HG03442 (cell line): ENCODE measurements around the gene VPS51.

Experiments used
- ATAC-seq: cut with Tn5 transposase; IDR thresholded peaks from one replicate; pipeline ENCODE4 v1.9.1; 2021; ENCODE audit warnings: mild to moderate bottlenecking, moderate library complexity; ENCODE audit not compliant: unreplicated experiment

VPS51 gene

DNA sequence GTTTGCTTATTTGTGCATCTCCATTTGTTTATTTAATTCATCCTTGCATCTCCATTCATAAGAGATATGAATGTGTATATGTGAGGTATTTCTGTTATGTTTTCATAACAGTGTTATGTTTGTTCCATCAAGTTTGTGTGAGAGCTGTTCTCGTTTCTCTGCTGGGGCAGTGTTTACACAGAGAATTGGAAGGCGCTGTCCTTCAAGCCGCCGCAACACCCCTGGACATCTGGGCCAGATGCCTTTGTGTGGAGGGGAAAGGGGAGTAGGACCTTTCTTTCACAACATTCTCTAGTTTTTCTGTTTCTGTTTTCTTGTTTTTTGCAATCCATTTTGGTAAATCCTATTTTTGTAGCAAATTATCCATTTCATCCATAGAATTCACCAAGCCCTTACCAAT is 8.6 kb downstream of the VPS51 start:
- no peak for ATAC-seq

DNA sequence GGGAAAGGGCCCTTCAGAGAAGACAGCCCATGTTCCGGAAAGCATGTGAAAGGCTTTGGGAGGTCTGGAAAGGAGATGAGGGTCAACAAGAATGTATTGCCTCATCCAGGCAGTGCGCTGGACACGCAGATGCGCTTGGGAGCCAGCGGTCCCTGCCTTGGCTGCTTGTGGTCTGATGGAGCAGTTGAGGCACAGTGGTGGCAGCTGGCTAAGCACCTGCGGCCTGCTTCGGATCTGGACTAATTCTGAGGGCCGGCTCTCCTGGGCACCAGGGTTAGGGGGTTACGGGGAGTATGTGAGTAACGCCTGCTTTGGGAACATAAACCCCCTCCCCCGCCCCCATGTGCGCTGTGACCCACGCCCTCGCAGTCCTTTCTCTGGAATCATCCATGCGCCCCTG is 11.1 kb downstream of the VPS51 start:
- no peak for ATAC-seq

DNA sequence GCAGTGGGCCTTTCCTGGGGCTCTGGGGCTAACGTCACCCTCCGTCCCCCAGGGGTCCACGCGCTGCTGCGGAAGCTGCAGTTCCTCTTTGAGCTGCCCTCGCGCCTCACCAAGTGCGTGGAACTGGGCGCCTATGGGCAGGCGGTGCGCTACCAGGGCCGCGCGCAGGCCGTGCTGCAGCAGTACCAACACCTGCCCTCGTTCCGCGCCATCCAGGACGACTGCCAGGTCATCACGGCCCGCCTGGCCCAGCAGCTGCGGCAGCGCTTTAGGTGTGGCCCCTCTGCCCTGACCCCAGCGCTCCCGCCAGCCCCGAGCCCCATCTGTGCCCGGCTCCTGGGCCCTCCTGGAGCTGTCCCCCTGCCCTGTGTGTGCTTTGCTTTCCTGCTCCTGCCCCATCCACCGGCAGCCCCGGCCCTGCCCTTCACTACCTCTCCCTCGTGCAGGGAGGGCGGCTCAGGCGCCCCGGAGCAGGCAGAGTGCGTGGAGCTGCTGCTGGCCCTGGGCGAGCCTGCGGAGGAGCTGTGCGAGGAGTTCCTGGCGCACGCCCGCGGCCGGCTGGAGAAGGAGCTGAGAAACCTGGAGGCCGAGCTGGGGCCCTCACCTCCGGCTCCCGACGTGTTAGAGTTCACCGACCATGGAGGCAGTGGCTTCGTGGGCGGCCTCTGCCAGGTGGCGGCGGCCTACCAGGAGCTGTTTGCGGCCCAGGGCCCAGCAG is 11.9 kb downstream of the VPS51 start:
- no peak for ATAC-seq

DNA sequence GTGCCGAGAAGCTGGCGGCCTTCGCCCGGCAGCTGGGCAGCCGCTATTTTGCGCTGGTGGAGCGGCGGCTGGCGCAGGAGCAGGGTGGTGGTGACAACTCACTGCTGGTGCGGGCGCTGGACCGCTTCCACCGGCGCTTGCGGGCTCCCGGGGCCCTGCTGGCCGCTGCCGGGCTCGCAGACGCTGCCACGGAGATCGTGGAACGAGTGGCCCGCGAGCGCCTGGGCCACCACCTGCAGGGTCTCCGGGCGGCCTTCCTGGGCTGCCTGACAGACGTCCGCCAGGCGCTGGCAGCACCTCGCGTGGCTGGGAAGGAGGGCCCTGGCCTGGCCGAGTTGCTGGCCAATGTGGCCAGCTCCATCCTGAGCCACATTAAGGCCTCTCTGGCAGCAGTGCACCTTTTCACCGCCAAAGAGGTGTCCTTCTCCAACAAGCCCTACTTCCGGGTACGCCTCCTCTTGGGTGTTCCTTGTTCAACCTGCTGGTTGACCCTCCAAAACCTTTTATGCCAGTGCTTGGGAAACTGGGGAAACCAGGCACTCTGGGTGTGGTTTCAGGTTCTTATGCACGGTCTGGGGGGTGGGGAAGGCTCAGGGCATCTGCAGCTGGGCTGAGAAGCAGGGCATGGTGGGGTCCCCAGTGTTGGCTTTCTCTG is 12.6 kb downstream of the VPS51 start:
- no peak for ATAC-seq

DNA sequence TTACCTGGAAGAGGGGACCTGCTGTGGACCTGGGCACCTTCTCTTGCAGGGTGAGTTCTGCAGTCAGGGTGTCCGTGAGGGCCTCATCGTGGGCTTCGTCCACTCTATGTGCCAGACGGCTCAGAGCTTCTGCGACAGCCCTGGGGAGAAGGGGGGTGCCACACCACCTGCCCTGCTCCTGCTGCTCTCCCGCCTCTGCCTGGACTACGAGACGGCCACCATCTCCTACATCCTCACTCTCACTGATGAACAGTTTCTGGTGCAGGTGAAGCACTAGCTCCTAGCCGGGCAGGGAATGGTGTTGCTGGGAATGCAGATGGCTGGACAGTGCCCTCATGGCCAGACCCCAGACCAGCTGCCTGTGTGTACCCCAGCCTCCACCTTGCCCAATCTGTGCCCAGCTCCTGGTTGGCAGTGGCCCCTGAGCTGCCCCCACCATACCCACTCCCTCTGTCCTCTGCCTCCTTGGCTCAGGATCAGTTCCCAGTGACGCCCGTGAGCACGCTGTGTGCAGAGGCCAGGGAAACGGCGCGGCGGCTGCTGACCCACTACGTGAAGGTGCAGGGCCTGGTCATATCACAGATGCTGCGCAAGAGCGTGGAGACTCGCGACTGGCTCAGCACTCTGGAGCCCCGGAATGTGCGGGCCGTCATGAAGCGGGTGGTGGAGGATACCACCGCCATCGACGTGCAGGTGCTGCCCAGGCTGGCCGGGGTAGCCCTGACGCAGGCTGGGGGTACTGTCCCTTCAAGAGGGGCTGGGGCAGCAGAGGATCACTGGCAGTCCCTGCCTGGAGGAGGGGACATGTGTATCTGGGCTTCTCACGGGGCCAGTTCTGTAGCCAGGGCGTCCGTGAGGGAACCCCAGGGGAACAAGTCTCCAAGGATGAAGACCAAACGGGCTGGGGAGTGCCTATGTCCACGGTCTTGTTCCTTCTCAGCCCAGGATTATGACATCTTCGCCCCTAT is 13.5 kb downstream of the VPS51 start:
- no peak for ATAC-seq

DNA sequence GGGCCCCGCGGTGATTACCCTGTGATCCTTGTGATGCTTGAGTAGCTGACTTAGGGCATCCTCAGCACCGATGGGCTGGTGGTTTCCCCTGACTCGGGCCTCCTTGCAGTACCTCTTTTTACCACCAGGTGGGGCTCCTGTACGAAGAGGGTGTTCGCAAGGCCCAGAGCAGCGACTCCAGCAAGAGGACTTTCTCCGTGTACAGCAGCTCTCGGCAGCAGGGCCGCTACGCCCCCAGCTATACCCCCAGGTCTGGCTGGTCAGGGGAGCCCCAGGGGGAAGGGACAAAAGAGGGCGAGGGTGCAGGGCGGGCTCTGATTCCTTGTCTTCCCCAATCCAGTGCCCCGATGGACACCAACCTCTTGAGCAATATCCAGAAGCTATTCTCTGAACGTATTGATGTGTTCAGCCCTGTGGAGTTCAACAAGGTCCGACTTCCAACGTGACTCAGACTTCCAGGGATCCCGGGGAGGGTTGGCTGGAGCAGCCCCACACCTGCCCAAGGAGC is 14.4 kb downstream of the VPS51 start:
- ATAC-seq = no peak

DNA sequence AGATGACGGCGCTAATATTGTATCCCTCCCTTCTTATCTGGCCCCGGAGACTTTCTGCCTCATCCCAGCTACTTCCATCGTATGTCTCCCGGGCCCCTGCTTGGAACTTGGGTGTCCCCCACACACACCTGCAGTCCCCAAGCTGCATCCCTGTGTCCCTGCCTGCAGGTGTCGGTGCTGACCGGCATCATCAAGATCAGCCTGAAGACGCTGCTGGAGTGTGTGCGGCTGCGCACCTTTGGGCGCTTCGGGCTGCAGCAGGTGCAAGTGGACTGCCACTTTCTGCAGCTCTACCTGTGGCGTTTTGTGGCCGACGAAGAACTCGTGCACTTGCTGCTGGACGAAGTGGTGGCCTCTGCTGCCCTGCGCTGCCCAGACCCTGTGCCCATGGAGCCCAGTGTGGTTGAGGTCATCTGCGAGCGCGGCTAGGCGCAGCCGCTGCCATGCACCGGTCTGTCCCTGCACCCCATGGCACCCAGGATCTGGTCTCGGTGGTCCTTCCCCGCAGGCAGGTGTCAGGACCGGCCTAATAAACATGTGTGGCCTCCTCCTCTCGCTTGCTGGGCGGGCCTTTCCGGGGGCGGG is 15.2 kb downstream of the VPS51 start:
- no peak for ATAC-seq

DNA sequence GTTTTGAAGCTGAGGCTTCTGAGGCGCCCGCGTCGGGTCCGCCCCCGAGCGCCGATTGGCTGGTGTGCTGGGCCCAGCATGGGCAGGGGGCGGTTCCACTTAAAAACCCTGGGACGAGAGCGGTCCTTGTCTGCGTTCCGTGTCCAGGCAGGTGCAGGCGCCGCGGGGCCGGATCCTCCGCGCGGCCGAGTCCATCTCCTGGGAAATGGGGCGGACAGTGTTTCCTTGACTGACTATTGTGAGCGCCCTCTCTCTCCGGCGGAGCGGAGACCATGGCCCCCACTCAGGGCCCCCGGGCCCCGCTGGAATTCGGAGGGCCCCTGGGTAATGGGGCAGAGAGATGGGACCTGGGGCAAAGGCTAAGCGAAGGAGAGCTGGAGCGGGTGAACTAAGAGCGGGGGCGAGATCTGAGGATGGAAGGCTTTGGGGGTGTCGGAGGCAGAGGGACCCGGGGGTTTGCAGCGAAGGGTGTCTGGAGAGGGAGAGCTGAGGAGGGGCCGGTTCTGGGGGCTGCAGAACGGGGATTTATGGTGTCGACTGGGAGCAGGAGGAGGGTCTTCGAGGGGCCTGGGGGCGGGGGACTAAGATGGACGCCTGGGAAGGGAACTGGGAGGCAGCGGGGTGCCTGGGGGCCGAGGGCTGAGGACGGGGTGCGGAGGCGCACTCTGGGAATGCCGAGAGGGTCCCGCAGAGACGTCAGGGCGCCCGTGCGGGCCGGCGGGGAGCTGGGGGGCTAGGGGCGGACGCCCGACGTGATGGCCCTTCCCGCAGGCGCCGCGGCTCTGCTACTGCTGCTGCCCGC is 15.9 kb downstream of the VPS51 start, which contains the start of gene TM7SF2:
Gene TM7SF2, plus strand, starts transcription at position 129 of the 802 bp plus-strand sequence. Its CDS starts 144 bp downstream, at position 273.
- peak; percentile 66 for ATAC-seq

DNA sequence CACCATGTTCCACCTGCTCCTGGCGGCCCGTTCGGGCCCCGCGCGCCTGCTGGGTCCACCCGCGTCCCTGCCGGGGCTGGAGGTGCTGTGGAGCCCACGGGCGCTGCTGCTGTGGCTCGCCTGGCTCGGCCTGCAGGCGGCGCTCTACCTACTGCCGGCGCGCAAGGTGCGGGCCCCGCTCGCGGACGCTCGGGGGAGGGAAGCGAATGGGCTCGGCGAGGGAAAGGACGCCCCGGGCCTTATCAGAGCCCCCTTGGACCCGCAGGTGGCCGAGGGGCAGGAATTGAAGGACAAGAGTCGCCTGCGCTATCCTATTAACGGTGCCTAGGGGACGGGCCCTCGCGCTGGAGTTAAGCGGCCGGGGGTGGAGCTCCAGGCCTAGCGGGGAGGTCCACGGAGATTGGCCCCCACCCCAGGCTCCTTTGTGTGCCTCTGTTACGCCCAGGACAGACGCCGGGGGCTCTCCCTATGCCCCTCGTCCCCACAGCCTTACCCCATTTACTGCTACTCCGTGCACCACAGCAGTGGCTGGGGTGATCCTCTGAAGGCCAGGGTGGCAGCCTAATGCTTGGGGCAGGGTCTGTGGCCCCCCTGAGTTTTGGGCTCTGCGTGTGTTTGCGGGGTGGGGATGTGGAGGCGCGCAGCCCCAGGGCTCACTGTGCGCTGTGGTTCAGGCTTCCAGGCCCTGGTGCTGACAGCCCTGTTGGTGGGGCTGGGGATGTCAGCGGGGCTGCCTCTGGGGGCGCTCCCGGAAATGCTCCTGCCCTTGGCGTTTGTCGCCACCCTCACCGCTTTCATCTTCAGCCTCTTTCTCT is 16.7 kb downstream of the VPS51 start:
- ATAC-seq = peak; percentile 29

DNA sequence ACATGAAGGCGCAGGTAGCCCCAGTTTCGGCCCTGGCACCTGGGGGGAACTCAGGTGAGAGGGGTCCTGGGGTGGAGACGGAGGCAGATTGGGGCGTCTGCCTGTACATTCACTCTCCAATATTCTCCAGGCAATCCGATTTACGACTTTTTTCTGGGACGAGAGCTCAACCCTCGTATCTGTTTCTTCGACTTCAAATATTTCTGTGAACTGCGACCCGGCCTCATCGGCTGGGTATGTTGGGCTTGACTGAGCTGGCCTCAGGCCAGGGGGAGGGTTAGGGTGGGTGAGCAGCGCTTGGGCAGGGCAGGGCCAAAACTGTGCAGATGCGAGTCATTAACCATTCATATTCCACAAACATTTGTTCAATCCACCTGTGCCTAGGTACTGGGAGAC is 17.3 kb downstream of the VPS51 start:
- ATAC-seq = no peak

DNA sequence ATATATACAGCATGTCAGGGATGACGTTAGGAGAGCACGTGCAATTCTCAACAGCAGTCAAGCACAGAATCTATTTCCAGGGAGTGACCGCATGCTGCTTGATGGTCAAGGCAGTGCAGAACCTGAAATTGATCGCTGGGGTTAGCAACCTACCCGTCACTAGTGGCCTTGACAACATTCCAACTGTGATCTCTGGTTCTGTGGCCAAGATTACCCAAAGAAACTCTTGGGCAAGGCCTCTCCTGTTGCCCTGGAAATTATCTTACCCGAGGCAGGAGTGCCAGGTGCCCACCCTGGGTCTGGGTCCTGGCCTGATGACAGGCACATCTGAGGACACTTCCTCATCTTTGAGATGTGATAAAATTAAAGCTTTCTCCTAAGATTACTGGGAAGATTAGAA is 17.8 kb downstream of the VPS51 start:
- ATAC-seq = no peak

DNA sequence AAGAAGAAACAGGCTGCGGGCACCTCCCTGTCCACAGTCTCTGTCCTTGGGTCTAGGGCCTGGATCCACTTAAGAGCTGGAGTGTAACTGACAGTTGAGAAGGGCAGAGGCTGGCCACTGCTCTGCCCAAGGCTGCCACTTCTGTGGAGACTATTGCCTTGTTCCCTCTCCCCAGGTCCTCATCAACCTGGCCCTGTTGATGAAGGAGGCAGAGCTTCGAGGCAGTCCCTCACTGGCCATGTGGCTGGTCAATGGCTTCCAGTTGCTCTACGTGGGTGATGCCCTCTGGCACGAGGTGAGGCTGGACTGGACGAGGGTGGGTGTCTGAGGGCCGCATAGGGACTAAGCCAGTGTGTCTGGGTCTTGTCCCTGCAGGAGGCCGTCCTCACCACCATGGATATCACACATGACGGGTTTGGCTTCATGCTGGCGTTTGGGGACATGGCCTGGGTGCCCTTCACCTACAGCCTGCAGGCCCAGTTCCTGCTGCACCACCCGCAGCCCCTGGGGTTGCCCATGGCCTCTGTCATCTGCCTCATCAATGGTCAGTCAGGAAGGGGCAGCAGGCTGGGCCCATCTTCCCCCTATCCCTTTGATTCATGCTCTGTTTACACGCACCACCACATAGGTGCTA is 18.6 kb downstream of the VPS51 start:
- no peak for ATAC-seq

DNA sequence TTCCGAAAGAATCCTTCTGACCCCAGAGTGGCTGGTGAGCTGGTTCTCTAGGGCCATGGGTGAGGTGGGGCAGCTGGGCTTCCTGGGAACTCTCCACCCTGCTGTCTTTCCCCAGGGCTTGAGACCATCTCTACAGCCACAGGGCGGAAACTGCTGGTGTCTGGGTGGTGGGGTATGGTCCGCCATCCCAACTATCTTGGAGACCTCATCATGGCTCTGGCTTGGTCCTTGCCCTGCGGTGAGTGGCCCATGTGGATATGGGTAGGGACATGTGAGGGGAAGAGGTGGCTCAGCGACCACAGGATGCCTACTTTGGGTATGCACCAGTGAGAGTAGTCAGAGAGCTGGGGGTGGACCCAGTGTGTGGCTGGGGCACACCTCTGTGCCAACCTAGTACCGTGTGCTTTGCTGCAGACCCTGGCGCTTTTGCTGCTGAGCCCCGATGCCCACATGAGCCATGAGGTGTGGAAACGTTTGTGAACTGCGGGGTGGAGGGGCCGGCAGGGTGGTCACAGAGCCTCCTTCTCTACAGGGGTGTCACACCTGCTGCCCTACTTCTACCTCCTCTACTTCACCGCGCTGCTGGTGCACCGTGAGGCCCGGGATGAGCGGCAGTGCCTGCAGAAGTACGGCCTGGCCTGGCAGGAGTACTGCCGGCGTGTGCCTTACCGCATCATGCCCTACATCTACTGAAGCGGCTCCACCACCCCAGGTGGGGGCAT is 19.5 kb downstream of the VPS51 start:
- ATAC-seq = no peak

DNA sequence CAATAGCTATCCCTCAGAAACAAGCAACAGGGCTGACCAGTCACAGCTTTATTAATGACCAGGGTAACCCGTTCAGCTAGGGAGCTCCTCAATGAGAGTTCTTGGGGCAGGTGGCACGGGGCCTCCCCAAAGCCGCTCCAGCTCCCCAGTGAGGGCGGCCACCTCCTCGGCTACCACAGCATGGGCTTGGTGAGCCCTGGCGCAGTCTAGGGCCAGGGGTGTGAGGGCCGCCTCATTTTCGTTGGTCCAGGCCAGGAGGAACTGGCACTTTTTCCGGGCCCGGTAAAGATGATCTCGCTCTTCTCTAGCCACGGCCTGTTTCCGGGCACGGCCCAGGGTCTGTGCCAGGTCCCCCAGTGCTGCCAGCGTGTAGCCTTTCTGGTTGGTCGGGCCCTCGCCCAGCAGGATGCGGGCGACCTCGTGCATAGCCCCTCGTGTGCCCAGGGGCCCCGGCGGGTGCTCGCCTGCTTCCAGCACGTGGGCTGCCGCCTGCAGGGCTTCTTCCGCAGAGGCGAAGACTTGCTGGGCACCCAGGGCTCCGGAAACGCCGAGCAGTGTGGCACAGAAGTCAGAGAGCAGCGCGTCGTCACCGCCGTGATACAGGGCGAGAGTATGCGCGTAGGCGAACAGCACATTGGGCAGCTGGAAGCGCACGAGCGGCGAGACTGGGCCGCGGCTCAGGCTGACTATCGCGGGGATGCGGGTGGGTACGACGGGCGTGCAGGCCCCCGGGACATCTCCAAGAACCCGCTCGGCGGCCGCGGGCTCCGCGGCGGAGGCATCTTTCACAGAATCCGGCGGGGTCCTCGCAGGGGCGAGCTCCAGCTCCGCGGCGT is 20.6 kb downstream of the VPS51 start:
- no peak for ATAC-seq

DNA sequence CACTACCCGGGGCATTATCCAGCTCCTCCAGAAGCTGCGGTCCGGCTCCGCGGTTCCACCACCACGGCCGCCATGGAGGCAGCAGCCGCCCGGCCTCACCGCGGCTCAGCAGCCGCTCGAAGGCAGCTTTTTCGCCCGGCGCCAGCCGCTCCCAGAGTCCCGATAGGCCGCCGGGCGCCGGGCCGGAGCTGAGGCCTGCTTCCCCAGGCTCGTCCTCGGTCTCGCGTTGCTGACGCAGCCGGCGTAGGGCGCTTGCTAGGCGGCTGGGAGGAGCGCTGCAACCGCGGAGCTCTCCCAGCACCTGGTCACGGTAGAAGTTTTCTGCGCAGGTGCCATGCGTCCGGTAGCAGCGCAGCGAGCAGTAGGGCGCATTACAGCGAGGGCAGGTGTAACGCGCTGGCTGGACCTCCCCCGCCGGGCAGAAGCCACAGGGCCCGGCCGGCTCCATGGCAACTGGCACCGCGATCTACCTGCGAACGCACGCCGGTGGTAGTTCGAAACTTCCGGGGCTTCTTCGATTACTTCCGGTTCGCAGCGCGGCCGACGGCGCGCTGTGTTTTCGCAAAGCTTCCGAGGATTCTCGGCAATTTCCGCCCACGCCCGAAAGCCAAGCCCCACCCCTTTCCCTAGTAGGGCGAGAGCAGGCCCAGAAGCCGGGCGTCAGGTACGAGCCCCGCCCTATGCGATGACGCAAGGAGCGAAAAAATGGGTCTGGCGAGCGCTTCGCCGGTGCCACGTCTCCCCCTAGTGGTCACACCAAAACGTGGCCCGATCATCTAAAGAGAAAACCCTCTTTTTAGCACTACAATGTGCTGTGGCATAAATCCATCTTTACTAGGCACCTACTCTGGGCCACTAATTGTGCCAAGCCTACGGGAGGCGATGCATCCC is 21.4 kb downstream of the VPS51 start, which contains the start of gene ZNHIT2:
Gene ZNHIT2, minus strand, starts transcription at position 496 of the 891 bp plus-strand sequence. Its CDS starts 48 bp downstream, at position 448.
- ATAC-seq = peak; percentile 53
